Activated T-helper 9 cell treated with anti-CD3 and anti-CD28 coated beads, Interleukin-2, amount 50 U/mL, for 16 hours (primary cell): ENCODE data around the gene FOXO3B.
"Not testable (repeated sequence)": the region's sequence is repeated elsewhere in the genome, so short reads cannot be mapped to it uniquely, and the experiment has no call there.

Experiments
- DNase-seq: peaks from one replicate; pipeline ENCODE4 v3.0.0-alpha.2; 2020; ENCODE audit warnings: low read depth

The FOXO3B gene

GRCh38 chr17:18681767-18682571, at the start of gene FOXO3B:
Gene FOXO3B, minus strand, starts transcription at chr17:18682314. Its CDS starts 663 bp downstream, at chr17:18681651.
- peak; percentile 73 for DNase-seq

DNA sequence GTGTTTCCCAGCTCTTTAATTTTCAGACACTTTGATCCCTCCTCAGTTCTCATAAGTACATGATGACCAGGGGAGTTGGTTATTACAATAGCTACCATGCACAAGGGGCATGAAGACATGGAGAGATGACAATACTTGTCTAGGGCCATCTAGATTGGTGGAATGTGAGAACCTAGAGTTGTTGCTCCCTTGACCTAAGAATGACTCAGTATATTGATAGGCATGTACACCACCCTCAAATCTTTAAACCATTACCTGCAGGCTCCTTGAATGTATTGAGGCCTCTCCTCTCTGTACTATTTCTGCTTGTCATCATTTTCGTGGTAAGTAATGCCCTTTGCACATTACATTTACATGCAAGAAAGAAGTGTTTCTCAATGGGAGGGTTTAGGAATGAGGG, 41.4 kb upstream of the FOXO3B start:
- not testable (repeated sequence) for DNase-seq

DNA sequence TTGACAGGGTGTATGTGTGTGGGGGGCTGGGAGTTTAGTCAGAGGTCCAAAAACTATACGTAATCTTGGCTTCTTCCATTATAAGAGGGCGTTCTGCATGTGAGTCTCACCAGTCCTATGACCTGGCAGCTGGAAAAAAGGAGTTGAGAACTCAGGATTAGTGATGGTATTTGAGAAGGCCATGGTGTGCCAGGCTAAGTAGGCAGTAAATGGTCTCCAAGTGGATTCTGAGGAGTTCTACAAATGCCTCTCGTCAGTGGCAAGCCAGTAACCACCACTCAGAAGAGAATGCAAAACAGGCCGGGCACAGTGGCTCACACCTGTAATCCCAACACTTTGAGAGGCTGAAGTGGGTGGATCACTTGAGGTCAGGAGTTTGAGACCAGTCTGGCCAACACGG, 40.5 kb upstream of the FOXO3B start:
- DNase-seq: not testable (repeated sequence)

DNA sequence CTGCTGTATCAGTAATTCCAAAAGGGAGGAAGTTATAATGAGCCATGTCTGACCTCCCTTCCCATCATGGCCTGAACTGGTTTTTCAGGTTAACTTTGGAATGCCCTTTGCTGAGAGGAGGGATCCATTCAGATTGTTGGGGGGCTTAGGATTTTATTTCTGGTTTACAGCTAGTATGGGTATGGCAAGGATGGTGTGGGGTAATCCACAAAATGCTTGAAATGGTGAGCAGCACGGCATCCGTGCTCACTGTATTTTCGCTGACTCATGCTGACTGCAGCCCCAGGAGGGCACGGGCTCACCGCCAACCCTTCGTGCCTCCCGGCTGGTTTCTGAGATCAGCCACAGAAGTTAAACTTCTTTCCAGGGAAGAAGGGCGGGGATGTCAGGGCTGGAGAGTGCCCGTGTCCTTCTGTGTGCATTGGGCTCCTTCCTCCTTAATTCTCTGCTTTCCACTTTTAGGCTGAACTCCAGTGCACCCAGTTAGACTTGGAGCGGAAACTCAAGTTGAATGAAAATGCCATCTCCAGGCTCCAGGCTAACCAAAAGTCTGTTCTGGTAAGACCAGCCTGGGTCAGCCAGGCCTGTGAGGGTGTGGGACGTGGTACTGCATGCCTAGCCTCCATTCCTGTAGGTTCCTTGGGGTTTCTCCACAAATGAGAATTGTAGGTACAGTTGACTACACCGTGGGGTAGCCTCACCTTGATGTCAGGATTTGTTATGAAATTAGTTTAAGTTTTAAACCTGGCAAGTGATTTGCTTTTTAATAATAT, 39.8 kb upstream of the FOXO3B start:
- not testable (repeated sequence) for DNase-seq

DNA sequence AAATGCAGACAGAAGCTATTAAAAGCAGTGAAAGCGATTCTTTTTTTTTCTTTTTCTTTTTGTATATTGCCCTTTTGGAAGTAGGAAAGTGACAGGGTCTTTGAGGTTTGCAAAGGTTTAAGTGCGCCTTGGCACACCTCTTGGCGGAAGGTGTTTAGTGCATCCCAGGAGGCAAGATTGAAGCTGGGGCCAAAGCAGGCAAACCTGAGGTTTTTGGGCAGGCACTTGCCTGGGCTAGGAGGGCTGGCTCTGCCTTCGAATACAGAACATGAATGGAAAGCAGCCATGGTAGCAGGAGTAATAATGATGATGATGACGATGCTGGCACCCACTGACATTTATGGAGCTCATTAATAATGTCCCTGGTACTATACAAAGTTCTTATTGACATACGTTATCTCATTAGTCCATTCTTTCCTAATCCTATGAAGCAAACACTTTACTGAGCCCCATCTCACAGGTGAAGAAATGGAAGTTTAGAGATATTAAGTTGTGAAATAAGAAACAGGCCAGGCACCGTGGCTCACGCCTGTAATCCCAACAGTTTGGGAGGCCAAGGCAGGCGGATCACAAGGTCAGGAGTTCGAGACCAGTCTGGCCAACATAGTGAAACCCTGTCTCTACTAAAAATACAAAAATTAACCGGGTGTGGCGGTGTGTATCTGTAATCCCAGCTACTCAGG, 37.5 kb upstream of the FOXO3B start:
- not testable (repeated sequence) for DNase-seq

- DNase-seq: not testable (repeated sequence)
Observed at GRCh38 chr17:18718643-18719427, 36.7 kb upstream of the FOXO3B start.

GRCh38 chr17:18712354-18712999, 30.4 kb upstream of the FOXO3B start:
- peak; percentile 39 for DNase-seq

GRCh38 chr17:18708215-18708614, 26.1 kb upstream of the FOXO3B start:
- DNase-seq: not testable (repeated sequence)

- DNase-seq: not testable (repeated sequence)
Observed at GRCh38 chr17:18705955-18706354, 23.8 kb upstream of the FOXO3B start.

DNA sequence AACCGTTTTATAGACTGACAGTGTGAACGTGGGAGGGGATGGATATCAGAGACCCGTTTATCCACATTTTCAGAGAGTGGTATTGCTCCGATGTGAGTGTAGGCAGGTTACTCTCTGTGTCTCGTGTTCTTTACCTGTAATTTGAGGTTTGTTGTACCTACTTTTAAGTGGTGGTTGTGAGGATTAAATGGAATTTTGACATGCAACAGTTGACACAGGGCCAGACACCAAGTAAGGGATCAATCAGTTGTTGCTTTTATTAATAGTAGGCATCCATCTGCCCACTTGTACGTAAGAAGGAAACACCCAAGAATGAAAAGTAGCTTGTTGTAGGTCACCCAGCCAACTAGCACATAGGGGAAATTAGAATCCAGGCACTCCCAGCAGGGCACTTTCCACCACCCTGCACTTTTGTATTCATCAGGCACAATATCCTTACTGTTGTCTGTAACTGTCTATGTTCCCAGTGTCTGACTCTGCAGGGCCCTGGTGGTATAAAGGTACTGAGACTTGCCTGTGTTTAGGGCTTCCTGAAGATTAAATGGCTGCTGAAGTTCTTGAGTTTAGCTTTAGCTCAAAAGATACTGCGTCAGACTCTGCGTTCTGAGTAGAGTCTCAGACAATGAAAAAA, 16.5 kb upstream of the FOXO3B start:
- DNase-seq: not testable (repeated sequence)

DNA sequence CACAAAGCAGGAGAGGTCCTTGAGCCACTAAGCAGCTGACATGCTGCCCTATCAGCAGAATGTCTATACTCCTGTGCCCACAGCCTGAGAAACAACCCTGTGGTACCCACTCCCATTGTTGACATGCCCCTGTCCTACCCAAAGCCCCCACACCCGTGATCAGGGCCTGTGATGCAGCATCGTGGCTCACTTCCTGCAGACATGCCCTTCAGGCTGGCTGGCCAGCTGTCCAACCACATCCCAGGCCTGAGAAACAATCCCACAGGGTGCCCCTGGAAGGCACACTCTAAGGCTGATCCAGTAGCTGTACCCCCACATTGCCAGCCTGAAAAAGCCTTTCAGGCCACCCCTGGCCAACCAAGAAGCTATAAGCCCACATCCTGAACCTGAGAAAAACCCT, 13.0 kb upstream of the FOXO3B start:
- not testable (repeated sequence) for DNase-seq

DNA sequence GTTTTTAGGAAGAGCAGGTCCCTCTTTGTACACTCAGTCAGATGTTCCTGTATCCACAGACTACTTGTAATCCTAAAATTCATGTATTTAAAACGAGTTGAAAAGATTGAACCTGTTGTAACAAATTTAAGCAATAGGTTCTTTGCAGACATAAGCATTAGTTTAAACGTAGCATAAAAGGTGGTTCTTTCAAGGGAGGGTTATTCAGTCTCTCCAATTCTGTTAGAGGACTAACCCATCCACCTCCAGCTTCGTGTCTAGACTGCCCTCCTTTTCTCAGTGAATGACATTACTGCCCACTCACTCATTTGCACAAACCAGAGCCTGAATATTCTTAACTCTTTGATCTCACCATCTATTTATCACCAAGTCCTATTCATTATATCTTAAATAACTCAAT, 554 bp upstream of the FOXO3B start:
- DNase-seq: not testable (repeated sequence)

GRCh38 chr17:18677381-18677780, 4.7 kb downstream of the FOXO3B start:
- not testable (repeated sequence) for DNase-seq

GRCh38 chr17:18676928-18677327, 5.2 kb downstream of the FOXO3B start:
- not testable (repeated sequence) for DNase-seq

- not testable (repeated sequence) for DNase-seq
Observed at GRCh38 chr17:18672395-18673227, 9.5 kb downstream of the FOXO3B start.

GRCh38 chr17:18668625-18669024, 13.5 kb downstream of the FOXO3B start:
- not testable (repeated sequence) for DNase-seq

DNA sequence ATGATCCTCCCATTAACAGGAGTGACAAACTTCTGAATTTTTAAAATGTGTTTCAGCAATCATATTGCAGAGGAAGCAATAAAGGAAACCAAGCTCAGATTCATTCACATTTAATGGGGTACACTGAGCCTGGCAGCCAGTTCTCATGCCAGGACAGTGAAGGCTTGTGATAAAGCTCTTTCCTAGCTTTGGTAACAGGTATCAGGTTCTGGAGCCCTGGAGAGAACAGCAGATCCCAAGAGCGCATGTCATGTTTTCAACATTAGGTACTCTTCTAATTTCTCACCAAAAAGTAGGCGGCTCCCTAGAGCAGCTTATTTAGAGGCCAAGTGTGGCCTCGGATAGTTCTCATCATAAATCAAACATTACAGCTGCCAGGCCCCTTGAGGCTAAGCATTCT, 14.6 kb downstream of the FOXO3B start:
- not testable (repeated sequence) for DNase-seq

GRCh38 chr17:18666326-18666725, 15.8 kb downstream of the FOXO3B start:
- DNase-seq: not testable (repeated sequence)

DNA sequence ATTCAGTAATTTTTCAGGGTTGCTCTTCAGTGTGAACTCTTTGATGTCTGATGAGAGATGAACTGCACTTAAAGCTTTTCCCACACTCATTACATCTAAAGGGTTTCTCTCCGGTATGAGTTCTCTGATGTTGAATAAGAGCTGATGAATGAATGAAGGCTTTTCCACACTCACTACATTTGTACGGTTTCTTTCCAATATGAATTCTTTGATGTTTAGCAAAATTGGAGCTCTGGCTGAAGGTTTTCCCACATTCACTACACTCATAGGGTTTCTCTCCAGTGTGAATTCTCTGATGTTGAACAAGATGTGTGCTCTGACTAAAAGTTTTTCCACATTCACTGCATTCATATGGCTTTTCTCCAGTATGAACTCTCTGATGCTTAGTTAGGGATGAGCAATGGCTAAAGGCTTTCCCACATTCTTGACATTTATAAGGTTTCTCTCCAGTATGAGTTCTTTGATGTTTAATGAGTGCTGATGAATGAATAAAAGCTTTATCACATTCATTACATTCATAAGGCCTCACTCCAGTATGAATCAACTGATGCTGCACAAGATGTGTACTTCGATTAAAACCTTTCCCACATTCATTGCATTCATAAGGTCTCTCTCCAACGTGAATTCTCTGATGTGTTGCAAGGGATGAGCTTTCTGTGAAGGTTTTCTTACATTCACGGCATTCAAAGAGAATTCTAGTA, 20.0 kb downstream of the FOXO3B start:
- not testable (repeated sequence) for DNase-seq
